ENCODE results near the gene PBX1.

The PBX1 gene

GRCh38 chr1:164592634-164593033, 33.6 kb downstream of the PBX1 start:
- TF ChIP-seq REST (IDR thresholded peaks at IDR 0.05; ENCODE audit: insufficient read depth in 1 of 2, low read depth in 2 of 2, low read length in 2 of 2) (no peak), POLR2AphosphoS5 (IDR thresholded peaks at IDR 0.05; ENCODE audit: low read depth, low read length) (no peak), TAF1 (IDR thresholded peaks at IDR 0.05; ENCODE audit: borderline replicate concordance, insufficient read depth, low read length) (no peak), SIN3A (IDR thresholded peaks at IDR 0.05; ENCODE audit: borderline replicate concordance, insufficient read depth, low read length) (no peak), FOXP2 (optimal IDR thresholded peaks at IDR 0.05; ENCODE audit: borderline replicate concordance, extremely low read depth, extremely low read length, insufficient read depth) (no peak)

- TF ChIP-seq POLR2AphosphoS5 (IDR thresholded peaks at IDR 0.05; ENCODE audit: low read depth, low read length) = no peak
- TF ChIP-seq TAF1 (IDR thresholded peaks at IDR 0.05; ENCODE audit: borderline replicate concordance, insufficient read depth, low read length) = no peak
Observed at GRCh38 chr1:164595212-164595611, 36.2 kb downstream of the PBX1 start.

- TF ChIP-seq FOXP2 (optimal IDR thresholded peaks at IDR 0.05; ENCODE audit: borderline replicate concordance, extremely low read depth, extremely low read length, insufficient read depth) = no peak
Observed at GRCh38 chr1:164596172-164596571, 37.2 kb downstream of the PBX1 start.

GRCh38 chr1:164598719-164599118, 39.7 kb downstream of the PBX1 start:
- no peak for TF ChIP-seq TAF1 (IDR thresholded peaks at IDR 0.05; ENCODE audit: borderline replicate concordance, insufficient read depth, low read length)
- TF ChIP-seq POLR2AphosphoS5 (IDR thresholded peaks at IDR 0.05; ENCODE audit: low read depth, low read length) = no peak
- no peak for TF ChIP-seq FOXP2 (optimal IDR thresholded peaks at IDR 0.05; ENCODE audit: borderline replicate concordance, extremely low read depth, extremely low read length, insufficient read depth)
- no peak for TF ChIP-seq REST (IDR thresholded peaks at IDR 0.05; ENCODE audit: insufficient read depth in 1 of 2, low read depth in 2 of 2, low read length in 2 of 2)

- TF ChIP-seq TAF1 (IDR thresholded peaks at IDR 0.05; ENCODE audit: borderline replicate concordance, insufficient read depth, low read length) = no peak
- TF ChIP-seq POLR2AphosphoS5 (IDR thresholded peaks at IDR 0.05; ENCODE audit: low read depth, low read length) = no peak
- no peak for TF ChIP-seq SIN3A (IDR thresholded peaks at IDR 0.05; ENCODE audit: borderline replicate concordance, insufficient read depth, low read length)
- no peak for TF ChIP-seq REST (IDR thresholded peaks at IDR 0.05; ENCODE audit: insufficient read depth in 1 of 2, low read depth in 2 of 2, low read length in 2 of 2)
- no peak for TF ChIP-seq FOXP2 (optimal IDR thresholded peaks at IDR 0.05; ENCODE audit: borderline replicate concordance, extremely low read depth, extremely low read length, insufficient read depth)
Observed at GRCh38 chr1:164599272-164599671, 40.3 kb downstream of the PBX1 start.

- TF ChIP-seq FOXP2 (optimal IDR thresholded peaks at IDR 0.05; ENCODE audit: borderline replicate concordance, extremely low read depth, extremely low read length, insufficient read depth) (no peak), REST (IDR thresholded peaks at IDR 0.05; ENCODE audit: insufficient read depth in 1 of 2, low read depth in 2 of 2, low read length in 2 of 2) (no peak), TAF1 (IDR thresholded peaks at IDR 0.05; ENCODE audit: borderline replicate concordance, insufficient read depth, low read length) (no peak), POLR2AphosphoS5 (IDR thresholded peaks at IDR 0.05; ENCODE audit: low read depth, low read length) (no peak), SIN3A (IDR thresholded peaks at IDR 0.05; ENCODE audit: borderline replicate concordance, insufficient read depth, low read length) (no peak)
Observed at GRCh38 chr1:164601399-164602100, 42.6 kb downstream of the PBX1 start.
